Measurements from ENCODE around the gene LRRC55. TPM values are rescaled to one million over a fixed set of nuclear protein-coding genes. Genes with fewer than 3 reads are reported as not detected.

The LRRC55 gene
- total and polyA plus RNA-seq, 2 experiments from 2014 or later: 0.10 TPM; not detected in 1

DNA sequence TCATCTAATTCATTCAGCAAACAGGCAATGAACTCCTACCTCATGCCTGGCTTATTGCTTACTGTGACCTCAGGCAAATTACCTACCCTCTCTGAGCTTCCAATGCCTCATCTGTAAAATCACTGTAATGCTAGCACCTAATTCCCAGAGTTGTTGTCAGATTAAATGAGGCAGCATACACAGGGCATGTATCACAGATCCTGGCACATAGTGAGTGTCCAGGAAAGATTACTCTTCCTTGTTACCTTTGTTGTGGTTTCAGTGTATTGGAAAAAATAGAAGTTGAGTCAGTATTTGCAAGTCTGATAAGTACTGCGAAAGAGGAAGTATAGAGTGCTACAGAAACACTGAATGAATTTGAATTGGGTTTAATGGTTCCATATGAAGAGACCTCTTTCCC is 26.4 kb upstream of the LRRC55 start:
- WGBS (ENCODE audit: low lambda C conversion rate, missing lambda C conversion rate): 86% methylated on average over 1 of the region's 1 CpG
- Histone ChIP-seq H3K4me1 (ENCODE audit: insufficient read depth) (peaks cover 7% of the 10 kb centered on the region), H2AFZ (no peak overlapping the region), H3K9me2 (replicated peaks; ENCODE audit: insufficient read depth) (no peaks in the 10 kb centered on the region), H3K9me3 (ENCODE audit: low read depth) (no peaks in the 10 kb centered on the region), H3K79me2 (no peaks in the 10 kb centered on the region), H3K4me3 (no peak overlapping the region), H3K36me3 (replicated peaks; ENCODE audit: insufficient read depth, low read depth) (no peaks in the 10 kb centered on the region), H3K27ac (no peak overlapping the region), H3K4me2 (no peak overlapping the region), H3K27me3 (no peaks in the 10 kb centered on the region), H4K20me1 (ENCODE audit: insufficient read depth, poor library complexity, severe bottlenecking) (no peaks in the 10 kb centered on the region)
- DNase-seq (ENCODE audit: low spot score): no peak
- TF ChIP-seq, protein P1, sequence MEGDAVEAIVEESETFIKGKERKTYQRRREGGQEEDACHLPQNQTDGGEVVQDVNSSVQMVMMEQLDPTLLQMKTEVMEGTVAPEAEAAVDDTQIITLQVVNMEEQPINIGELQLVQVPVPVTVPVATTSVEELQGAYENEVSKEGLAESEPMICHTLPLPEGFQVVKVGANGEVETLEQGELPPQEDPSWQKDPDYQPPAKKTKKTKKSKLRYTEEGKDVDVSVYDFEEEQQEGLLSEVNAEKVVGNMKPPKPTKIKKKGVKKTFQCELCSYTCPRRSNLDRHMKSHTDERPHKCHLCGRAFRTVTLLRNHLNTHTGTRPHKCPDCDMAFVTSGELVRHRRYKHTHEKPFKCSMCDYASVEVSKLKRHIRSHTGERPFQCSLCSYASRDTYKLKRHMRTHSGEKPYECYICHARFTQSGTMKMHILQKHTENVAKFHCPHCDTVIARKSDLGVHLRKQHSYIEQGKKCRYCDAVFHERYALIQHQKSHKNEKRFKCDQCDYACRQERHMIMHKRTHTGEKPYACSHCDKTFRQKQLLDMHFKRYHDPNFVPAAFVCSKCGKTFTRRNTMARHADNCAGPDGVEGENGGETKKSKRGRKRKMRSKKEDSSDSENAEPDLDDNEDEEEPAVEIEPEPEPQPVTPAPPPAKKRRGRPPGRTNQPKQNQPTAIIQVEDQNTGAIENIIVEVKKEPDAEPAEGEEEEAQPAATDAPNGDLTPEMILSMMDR (IDR thresholded peaks at IDR 0.05; ENCODE audit: poor library complexity): no peak
- TF ChIP-seq EZH2phosphoT487 (IDR thresholded peaks at IDR 0.05; ENCODE audit: low read depth, severe bottlenecking, unreplicated experiment): no peak

DNA sequence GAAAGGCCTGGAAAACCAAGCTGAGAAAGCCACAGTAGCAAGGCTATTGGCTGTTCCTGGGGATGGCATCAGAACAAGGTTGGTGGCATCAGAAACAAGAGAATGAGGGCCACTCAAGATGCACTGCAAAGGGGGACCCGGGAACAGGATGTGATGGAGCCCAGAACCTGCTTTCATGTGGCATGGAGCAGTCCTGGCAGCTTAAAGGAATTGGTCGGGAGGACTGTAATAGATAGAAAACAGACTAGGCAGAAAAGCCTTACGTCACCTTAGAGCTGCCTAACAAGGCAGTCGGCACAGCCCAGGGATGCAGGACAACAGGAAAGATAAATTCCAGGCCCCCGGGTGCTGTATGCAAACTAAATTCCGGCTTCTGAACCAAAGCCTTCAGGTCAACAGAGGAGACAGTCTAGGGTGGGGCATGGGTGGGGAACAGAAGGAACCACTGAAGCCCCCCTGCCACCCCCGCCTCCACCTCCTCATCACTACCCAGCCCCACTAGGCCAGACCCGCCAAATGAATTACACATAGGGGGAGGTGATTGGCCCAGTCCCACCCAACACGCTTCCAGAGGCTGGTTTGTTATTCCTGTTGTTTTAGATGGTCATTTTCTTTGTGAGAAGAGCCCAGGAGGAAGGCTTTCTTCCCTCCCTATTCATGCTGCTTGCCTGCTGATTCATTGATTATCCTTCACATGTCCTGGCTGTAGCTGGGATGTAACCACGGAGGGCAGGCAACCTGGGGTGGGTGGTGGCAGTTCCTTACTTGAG is 25.7 kb upstream of the LRRC55 start:
- Histone ChIP-seq H3K36me3 (replicated peaks; ENCODE audit: insufficient read depth, low read depth) (no peaks in the 10 kb centered on the region), H3K9me3 (ENCODE audit: low read depth) (no peaks in the 10 kb centered on the region), H3K79me2 (no peaks in the 10 kb centered on the region), H2AFZ (no peak overlapping the region), H3K9me2 (replicated peaks; ENCODE audit: insufficient read depth) (no peaks in the 10 kb centered on the region), H3K27ac (no peak overlapping the region), H3K4me2 (no peak overlapping the region), H4K20me1 (ENCODE audit: insufficient read depth, poor library complexity, severe bottlenecking) (no peaks in the 10 kb centered on the region), H3K27me3 (no peaks in the 10 kb centered on the region), H3K4me1 (ENCODE audit: insufficient read depth) (peaks cover 5% of the 10 kb centered on the region), H3K4me3 (no peak overlapping the region)
- TF ChIP-seq, protein P1 (IDR thresholded peaks at IDR 0.05; ENCODE audit: poor library complexity): no peak
- DNase-seq (ENCODE audit: low spot score): peak; percentile 48
- WGBS (ENCODE audit: low lambda C conversion rate, missing lambda C conversion rate): 38% methylated on average over 8 of the region's 10 CpGs

DNA sequence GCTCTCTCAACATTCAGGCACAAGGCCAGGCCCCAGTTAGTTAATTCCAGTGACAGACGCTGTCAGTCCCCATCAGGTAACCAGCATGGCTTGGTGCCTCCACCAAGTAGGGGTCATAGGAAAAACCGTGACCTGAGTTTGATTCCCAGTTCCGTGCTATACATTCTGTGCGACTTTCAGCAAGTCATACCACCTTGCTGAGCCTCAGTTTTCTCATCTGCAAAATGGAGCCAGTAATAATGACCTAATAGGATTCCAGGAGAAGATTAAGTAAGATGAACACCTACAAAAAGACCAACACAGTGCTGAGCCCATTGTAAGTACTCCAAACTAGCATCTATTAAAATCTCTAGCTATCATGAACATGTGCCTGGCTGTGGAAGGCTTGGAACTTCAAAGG is 24.8 kb upstream of the LRRC55 start:
- H3K79me2 ChIP-seq: no peaks in the 10 kb centered on the region
- no peaks in the 10 kb centered on the region for H3K36me3 ChIP-seq (replicated peaks; ENCODE audit: insufficient read depth, low read depth)
- H2AFZ ChIP-seq: no peak overlapping the region
- H3K9me2 ChIP-seq (replicated peaks; ENCODE audit: insufficient read depth): no peaks in the 10 kb centered on the region
- H4K20me1 ChIP-seq (ENCODE audit: insufficient read depth, poor library complexity, severe bottlenecking): no peaks in the 10 kb centered on the region
- DNase-seq (ENCODE audit: low spot score): no peak
- H3K4me3 ChIP-seq: no peak overlapping the region
- WGBS (ENCODE audit: low lambda C conversion rate, missing lambda C conversion rate): 95% methylated on average over 4 of the region's 4 CpGs
- TF ChIP-seq, protein P1 (IDR thresholded peaks at IDR 0.05; ENCODE audit: poor library complexity): no peak
- TF ChIP-seq EZH2 (IDR thresholded peaks at IDR 0.05; ENCODE audit: borderline replicate concordance) (no peak), EZH2phosphoT487 (IDR thresholded peaks at IDR 0.05; ENCODE audit: low read depth, severe bottlenecking, unreplicated experiment) (no peak)
- H3K4me1 ChIP-seq (ENCODE audit: insufficient read depth): peaks cover 4% of the 10 kb centered on the region
- no peaks in the 10 kb centered on the region for H3K27me3 ChIP-seq
- no peak overlapping the region for H3K4me2 ChIP-seq
- no peak overlapping the region for H3K27ac ChIP-seq
- H3K9me3 ChIP-seq (ENCODE audit: low read depth): no peaks in the 10 kb centered on the region

Data from hepatocyte (in vitro differentiated cells).